Osteoblast (primary cell): ENCODE results near the gene MCF2L. TPM values are rescaled to one million over a fixed set of nuclear protein-coding genes. Genes with fewer than 3 reads are reported as not detected.
"Not testable (repeated sequence)": the region's sequence is repeated elsewhere in the genome, so short reads cannot be mapped to it uniquely, and the experiment has no call there.

Experiments used
- DNase-seq: peaks from one replicate; pipeline ENCODE4 v3.0.0; 2011; ENCODE audit warnings: low spot score, mixed read lengths; ENCODE audit not compliant: insufficient read length; ENCODE audit errors: missing footprints
- H2AFZ ChIP-seq: 2 replicates; pipeline ENCODE4 v1.6.0; 2011; ENCODE audit warnings: mild to moderate bottlenecking, low read length
- H3K27ac ChIP-seq: 2 replicates; pipeline ENCODE4 v1.5.1; 2011; ENCODE audit warnings: mild to moderate bottlenecking, low read depth, low read length, moderate library complexity
- H3K27me3 ChIP-seq: 2 replicates; pipeline ENCODE4 v1.6.0; 2012; ENCODE audit warnings: mild to moderate bottlenecking, control low read depth, inconsistent platforms, low read length, moderate library complexity; ENCODE audit not compliant: insufficient read depth
- H3K36me3 ChIP-seq: 2 replicates; pipeline ENCODE4 v1.5.1; 2011; ENCODE audit warnings: mild to moderate bottlenecking, low read length, control low read depth, moderate library complexity; ENCODE audit not compliant: insufficient read depth
- H3K4me1 ChIP-seq: 2 replicates; pipeline ENCODE4 v1.5.1; 2011; ENCODE audit warnings: mild to moderate bottlenecking, low read length, control low read depth, moderate library complexity; ENCODE audit not compliant: insufficient read depth
- H3K4me2 ChIP-seq: 2 replicates; pipeline ENCODE4 v1.6.0; 2011; ENCODE audit warnings: mild to moderate bottlenecking, low read length; ENCODE audit not compliant: insufficient read depth
- H3K4me3 ChIP-seq: fragments of 200-600 bp; sonication (generic); 3 replicates; pipeline ENCODE4 v1.5.1; 2012; ENCODE audit warnings: mild to moderate bottlenecking, low read length, inconsistent platforms; ENCODE audit not compliant: insufficient read depth
- H3K79me2 ChIP-seq: 2 replicates; pipeline ENCODE4 v1.6.0; 2012; ENCODE audit warnings: mild to moderate bottlenecking, low read length, control low read depth, inconsistent platforms; ENCODE audit not compliant: insufficient read depth
- H3K9me3 ChIP-seq: 2 replicates; pipeline ENCODE4 v1.5.1; 2011; ENCODE audit warnings: low read depth, low read length, control low read depth
- H4K20me1 ChIP-seq: 2 replicates; pipeline ENCODE4 v1.6.0; 2012; ENCODE audit warnings: mild to moderate bottlenecking, low read length, control low read depth; ENCODE audit not compliant: insufficient read depth
- CTCF ChIP-seq: IDR thresholded peaks from 2 replicates; pipeline ENCODE4 v1.5.1; 2011; ENCODE audit warnings: mild to moderate bottlenecking, low read depth, low read length, moderate library complexity; ENCODE audit errors: extremely low read depth
- total RNA-seq: library from RNA; depleted of rRNA; stranded (reverse); fragments of >200 nt; gene quantifications from 2 replicates; pipeline ENCODE4 v1.2.3, GENCODE V29; 2012

The MCF2L gene
- total RNA-seq, 1 donor, result 6.5 TPM

- H4K20me1 ChIP-seq, result no peaks in the 10 kb centered on the region
- no peak for TF ChIP-seq CTCF
- H3K27me3 ChIP-seq, result peaks cover 15% of the 10 kb centered on the region
- H3K9me3 ChIP-seq, result no peaks in the 10 kb centered on the region
- no peaks in the 10 kb centered on the region for H3K4me1 ChIP-seq
- no peaks in the 10 kb centered on the region for H3K36me3 ChIP-seq
- peak; percentile 66 for DNase-seq
- no peak overlapping the region for H2AFZ ChIP-seq
- H3K4me3 ChIP-seq, result no peak overlapping the region
- H3K27ac ChIP-seq, result no peak overlapping the region
- no peak overlapping the region for H3K4me2 ChIP-seq
- no peaks in the 10 kb centered on the region for H3K79me2 ChIP-seq
These were observed 140.4 kb downstream of the MCF2L start for GRCh38 chr13:113109151-113110047.

DNA sequence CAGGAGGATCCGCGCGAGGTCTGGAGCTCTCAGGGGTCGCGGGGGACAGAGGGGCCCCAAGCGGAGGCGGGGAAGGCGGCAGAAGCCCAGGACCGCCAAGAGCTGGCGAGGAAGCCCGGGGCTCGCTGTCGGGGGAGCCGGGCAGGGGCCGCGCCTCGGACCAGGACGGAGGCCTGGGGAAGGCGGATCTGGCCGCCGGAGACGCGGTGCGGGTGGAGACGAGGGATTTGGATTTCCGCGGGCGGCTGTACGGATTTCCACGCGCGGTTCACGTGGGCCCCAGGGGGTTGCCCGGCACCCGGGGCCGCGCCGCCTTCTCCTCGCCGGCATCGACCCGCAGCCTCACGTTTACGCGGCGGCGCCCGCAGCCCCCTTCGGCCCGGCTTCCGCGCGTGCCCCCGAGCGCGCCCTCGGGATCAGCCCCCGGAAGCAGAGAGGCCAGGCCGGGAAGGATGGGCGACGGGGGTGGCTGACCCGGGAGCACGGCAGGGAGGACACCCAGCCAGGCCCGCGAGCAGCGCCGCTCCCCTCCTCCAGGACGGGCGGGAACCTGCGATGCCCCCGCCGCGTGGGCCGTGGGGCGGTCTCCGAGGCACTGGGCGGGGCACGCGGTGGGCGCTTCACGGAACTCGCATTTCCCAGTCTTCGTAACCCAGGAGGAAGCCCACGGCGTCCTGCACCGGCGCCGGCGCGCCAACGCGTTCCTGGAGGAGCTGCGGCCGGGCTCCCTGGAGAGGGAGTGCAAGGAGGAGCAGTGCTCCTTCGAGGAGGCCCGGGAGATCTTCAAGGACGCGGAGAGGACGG lies 141.2 kb downstream of the MCF2L start:
- H2AFZ ChIP-seq, result no peak overlapping the region
- peaks cover 15% of the 10 kb centered on the region for H3K27me3 ChIP-seq
- H3K4me2 ChIP-seq, result no peak overlapping the region
- H3K4me3 ChIP-seq, result no peak overlapping the region
- H3K9me3 ChIP-seq, result no peaks in the 10 kb centered on the region
- H3K4me1 ChIP-seq, result no peaks in the 10 kb centered on the region
- no peaks in the 10 kb centered on the region for H3K36me3 ChIP-seq
- TF ChIP-seq CTCF, result no peak
- H3K27ac ChIP-seq, result no peak overlapping the region
- H3K79me2 ChIP-seq, result no peaks in the 10 kb centered on the region
- H4K20me1 ChIP-seq, result no peaks in the 10 kb centered on the region
- peak; percentile 89 for DNase-seq

DNA sequence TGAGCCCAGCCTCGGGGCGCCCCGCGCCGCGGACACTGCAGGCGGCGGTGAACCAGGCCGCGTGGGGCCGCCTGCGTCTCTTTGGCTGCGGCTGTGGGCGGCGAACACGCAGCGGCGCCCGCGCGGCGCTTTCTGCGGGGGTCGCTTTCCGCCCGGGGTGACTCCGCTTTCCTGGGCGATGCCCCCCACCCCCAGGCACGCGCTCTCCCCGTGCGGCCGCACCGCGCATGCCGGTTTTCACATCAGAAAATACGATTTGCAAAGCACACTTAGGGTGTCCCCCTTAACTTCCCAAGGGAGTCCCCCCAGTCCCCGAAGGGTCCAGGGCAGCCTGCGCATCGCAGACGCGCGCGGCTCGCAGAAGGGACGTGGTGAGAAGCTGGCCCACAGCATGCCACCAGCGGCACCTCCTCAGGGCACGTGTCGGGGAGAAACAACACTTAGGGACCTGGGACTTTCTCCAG lies 141.9 kb downstream of the MCF2L start:
- Histone ChIP-seq H3K4me1 (no peaks in the 10 kb centered on the region), H4K20me1 (no peaks in the 10 kb centered on the region), H3K4me2 (no peak overlapping the region), H3K27me3 (peaks cover 15% of the 10 kb centered on the region), H3K27ac (no peak overlapping the region), H3K36me3 (no peaks in the 10 kb centered on the region), H3K79me2 (no peaks in the 10 kb centered on the region), H3K4me3 (no peak overlapping the region), H3K9me3 (no peaks in the 10 kb centered on the region), H2AFZ (no peak overlapping the region)
- peak; percentile 26 for DNase-seq
- TF ChIP-seq CTCF, result no peak

GRCh38 chr13:113111821-113112220 lies 142.8 kb downstream of the MCF2L start:
- H3K4me2 ChIP-seq, H3K27ac ChIP-seq, H3K9me3 ChIP-seq, H3K4me1 ChIP-seq, H3K4me3 ChIP-seq, H3K36me3 ChIP-seq, H3K79me2 ChIP-seq, H4K20me1 ChIP-seq, H2AFZ ChIP-seq: not testable (repeated sequence)
- DNase-seq, result peak; percentile 6
- H3K27me3 ChIP-seq, result peaks cover 15% of the 10 kb centered on the region

DNA sequence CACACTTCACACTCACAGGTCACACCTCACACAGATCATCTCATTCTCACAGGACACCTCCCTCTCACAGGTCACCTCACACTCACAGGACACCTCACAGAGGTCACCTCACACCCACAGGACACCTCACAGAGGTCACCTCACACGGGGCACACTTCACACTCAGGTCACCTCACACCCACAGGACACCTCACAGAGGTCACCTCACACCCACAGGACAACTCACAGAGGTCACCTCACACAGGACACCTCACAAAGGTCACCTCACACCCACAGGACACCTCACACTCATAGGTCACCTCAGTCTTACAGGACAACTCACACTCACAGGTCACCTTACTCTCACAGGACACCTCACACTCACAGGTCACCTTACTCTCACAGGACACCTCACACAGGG lies 143.5 kb downstream of the MCF2L start:
- not testable (repeated sequence) for H3K36me3 ChIP-seq, H3K79me2 ChIP-seq, H4K20me1 ChIP-seq, H3K9me3 ChIP-seq, DNase-seq, H3K4me1 ChIP-seq, H3K4me3 ChIP-seq, H2AFZ ChIP-seq, H3K27ac ChIP-seq, H3K4me2 ChIP-seq
- H3K27me3 ChIP-seq, result peaks cover 15% of the 10 kb centered on the region
